Measurements from ENCODE around the gene FXYD5. TPM values are rescaled to one million over a fixed set of nuclear protein-coding genes. Genes with fewer than 3 reads are reported as not detected.

The FXYD5 gene
- total RNA-seq, 1 experiment from 2014 or later = 12.7 TPM

DNA sequence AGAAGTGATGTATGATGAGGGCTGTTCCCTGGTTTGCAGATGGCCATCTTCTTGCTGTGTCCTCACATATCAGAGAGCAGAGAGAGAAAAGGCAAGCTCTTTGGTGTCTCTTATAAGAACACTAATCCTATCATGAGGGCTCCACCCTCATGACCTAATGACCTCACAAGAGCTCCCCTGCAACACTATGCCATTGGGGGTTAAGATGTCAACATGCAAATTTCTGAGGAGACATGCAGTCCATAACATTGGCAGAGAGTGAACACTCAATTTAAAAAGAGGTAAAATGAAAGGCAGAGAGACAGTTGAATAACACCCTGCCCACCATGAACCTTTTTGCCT lies 63.1 kb downstream of the FXYD5 start:
- Histone ChIP-seq H3K4me1 (ENCODE audit: insufficient read depth, low read length, poor library complexity, severe bottlenecking) (peaks cover 6% of the 10 kb centered on the region), H3K9me3 (ENCODE audit: low read depth, low read length, poor library complexity, severe bottlenecking) (no peaks in the 10 kb centered on the region), H3K36me3 (ENCODE audit: insufficient read depth, low read length, poor library complexity, severe bottlenecking) (no peaks in the 10 kb centered on the region), H3K27ac (ENCODE audit: low read depth, low read length, poor library complexity, severe bottlenecking) (no peak overlapping the region), H3K4me3 (ENCODE audit: low read depth, low read length, poor library complexity, severe bottlenecking) (no peak overlapping the region), H3K27me3 (replicated peaks; ENCODE audit: insufficient read depth, low read depth, low read length, poor library complexity) (no peaks in the 10 kb centered on the region)
- ChIA-PET CTCF (no interaction called here), POLR2A (ENCODE audit: low non-redundant PET) (no interaction called here)
- DNase-seq (ENCODE audit: low spot score) = no peak
- TF ChIP-seq EZH2 (IDR thresholded peaks at IDR 0.05; ENCODE audit: borderline replicate concordance, low read depth, low read length, poor library complexity, severe bottlenecking) = no peak
- TF ChIP-seq, protein P1, sequence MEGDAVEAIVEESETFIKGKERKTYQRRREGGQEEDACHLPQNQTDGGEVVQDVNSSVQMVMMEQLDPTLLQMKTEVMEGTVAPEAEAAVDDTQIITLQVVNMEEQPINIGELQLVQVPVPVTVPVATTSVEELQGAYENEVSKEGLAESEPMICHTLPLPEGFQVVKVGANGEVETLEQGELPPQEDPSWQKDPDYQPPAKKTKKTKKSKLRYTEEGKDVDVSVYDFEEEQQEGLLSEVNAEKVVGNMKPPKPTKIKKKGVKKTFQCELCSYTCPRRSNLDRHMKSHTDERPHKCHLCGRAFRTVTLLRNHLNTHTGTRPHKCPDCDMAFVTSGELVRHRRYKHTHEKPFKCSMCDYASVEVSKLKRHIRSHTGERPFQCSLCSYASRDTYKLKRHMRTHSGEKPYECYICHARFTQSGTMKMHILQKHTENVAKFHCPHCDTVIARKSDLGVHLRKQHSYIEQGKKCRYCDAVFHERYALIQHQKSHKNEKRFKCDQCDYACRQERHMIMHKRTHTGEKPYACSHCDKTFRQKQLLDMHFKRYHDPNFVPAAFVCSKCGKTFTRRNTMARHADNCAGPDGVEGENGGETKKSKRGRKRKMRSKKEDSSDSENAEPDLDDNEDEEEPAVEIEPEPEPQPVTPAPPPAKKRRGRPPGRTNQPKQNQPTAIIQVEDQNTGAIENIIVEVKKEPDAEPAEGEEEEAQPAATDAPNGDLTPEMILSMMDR (conservative IDR thresholded peaks at IDR 0.05; ENCODE audit: low read depth, low read length) = no peak
- no TSS peak for BruUV-seq (replicated peaks)
- intact Hi-C loops (cut with micrococcal nuclease; ENCODE audit: unreplicated experiment) = no loop called here

GRCh38 chr19:35219008-35219407 lies 64.5 kb downstream of the FXYD5 start:
- TF ChIP-seq, protein P1 (conservative IDR thresholded peaks at IDR 0.05; ENCODE audit: low read depth, low read length) = no peak
- no peak for TF ChIP-seq EZH2 (IDR thresholded peaks at IDR 0.05; ENCODE audit: borderline replicate concordance, low read depth, low read length, poor library complexity, severe bottlenecking)
- ChIA-PET POLR2A (ENCODE audit: low non-redundant PET) (no interaction called here), CTCF (no interaction called here)
- Histone ChIP-seq H3K4me3 (ENCODE audit: low read depth, low read length, poor library complexity, severe bottlenecking) (no peak overlapping the region), H3K36me3 (ENCODE audit: insufficient read depth, low read length, poor library complexity, severe bottlenecking) (no peaks in the 10 kb centered on the region), H3K4me1 (ENCODE audit: insufficient read depth, low read length, poor library complexity, severe bottlenecking) (peaks cover 1% of the 10 kb centered on the region), H3K27ac (ENCODE audit: low read depth, low read length, poor library complexity, severe bottlenecking) (no peak overlapping the region), H3K27me3 (replicated peaks; ENCODE audit: insufficient read depth, low read depth, low read length, poor library complexity) (no peaks in the 10 kb centered on the region), H3K9me3 (ENCODE audit: low read depth, low read length, poor library complexity, severe bottlenecking) (no peaks in the 10 kb centered on the region)
- intact Hi-C loops (cut with micrococcal nuclease; ENCODE audit: unreplicated experiment) = no loop called here
- DNase-seq (ENCODE audit: low spot score) = no peak
- BruUV-seq (replicated peaks) = no TSS peak

Other genes starting within 250 kb of the FXYD5 start
- 5.0 and 5.2 TPM in 2 replicates for gene ZNF30, start 227.8 kb upstream of the FXYD5 start, total RNA-seq (2021)
- 15.4 and 15.5 TPM in 2 replicates for gene ZNF792, start 190.5 kb upstream of the FXYD5 start, total RNA-seq (2021)
- 87.3 and 101 TPM in 2 replicates for gene GRAMD1A, start 154.4 kb upstream of the FXYD5 start, total RNA-seq (2021)
- 2.0 and 2.3 TPM in 2 replicates for gene SCN1B, start 124.3 kb upstream of the FXYD5 start, total RNA-seq (2021)
- gene HPN, start 113.0 kb upstream of the FXYD5 start, total RNA-seq (2021) = not detected in 2 replicates
- gene FXYD3, start 38.9 kb upstream of the FXYD5 start, total RNA-seq (2021) = not detected in 2 replicates
- not detected in 2 replicates for gene LGI4, start 19.7 kb upstream of the FXYD5 start, total RNA-seq (2021)
- 0.98 TPM in 1 of 2 replicates, not detected in the other for gene FXYD1, start 15.9 kb upstream of the FXYD5 start, total RNA-seq (2021)
- gene FXYD7, start 11.5 kb upstream of the FXYD5 start, total RNA-seq (2021) = 0.56 and 0.85 TPM in 2 replicates
- not detected in 2 replicates for gene FAM187B, start 74.0 kb downstream of the FXYD5 start, total RNA-seq (2021)
- gene LSR, start 94.3 kb downstream of the FXYD5 start, total RNA-seq (2021) = 1.9 and 2.9 TPM in 2 replicates
- gene USF2, start 114.2 kb downstream of the FXYD5 start, total RNA-seq (2021) = 82.0 and 90.8 TPM in 2 replicates
- 0.28 and 0.37 TPM in 2 replicates for gene HAMP, start 127.8 kb downstream of the FXYD5 start, total RNA-seq (2021)
- not detected in 2 replicates for gene MAG, start 137.4 kb downstream of the FXYD5 start, total RNA-seq (2021)
- not detected in 2 replicates for gene CD22, start 174.5 kb downstream of the FXYD5 start, total RNA-seq (2021)
- gene FFAR1, start 193.2 kb downstream of the FXYD5 start, total RNA-seq (2021) = not detected in 2 replicates
- gene FFAR3, start 203.7 kb downstream of the FXYD5 start, total RNA-seq (2021) = 0.15 TPM in 1 of 2 replicates, not detected in the other
- not detected in 2 replicates for gene GPR42, start 216.3 kb downstream of the FXYD5 start, total RNA-seq (2021)

All from A673 (cell line).